Measurements from ENCODE around the gene APBA2.
"Not testable (repeated sequence)": the region's sequence is repeated elsewhere in the genome, so short reads cannot be mapped to it uniquely, and the experiment has no call there.

APBA2 gene

DNA sequence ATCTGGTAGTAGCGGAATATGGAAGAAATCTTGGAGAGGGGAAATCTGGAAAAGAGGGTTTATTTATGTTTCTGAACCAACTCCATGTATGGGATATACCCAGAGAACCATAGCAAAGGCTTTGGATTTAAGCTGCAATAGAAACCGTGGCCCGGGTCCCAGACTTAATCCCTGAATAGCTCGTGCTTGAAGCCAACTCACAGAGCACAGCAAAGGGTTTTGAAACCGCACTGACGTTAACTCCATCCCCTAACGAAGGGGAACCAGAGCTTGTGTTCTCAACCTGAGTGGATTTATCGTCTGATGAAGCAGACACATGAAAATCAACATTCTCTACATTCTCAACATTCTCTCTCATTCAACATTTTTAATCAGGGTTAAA is 154.6 kb downstream of the APBA2 start:
- no peak overlapping the region for H3K9ac ChIP-seq (ENCODE audit: low read depth, low read length)
- DNase-seq, result no peak
- no peak overlapping the region for H3K4me2 ChIP-seq (ENCODE audit: insufficient read depth, low read length)
- no peaks in the 10 kb centered on the region for H3K36me3 ChIP-seq (ENCODE audit: insufficient read depth, low read length)
- H3K9me3 ChIP-seq (ENCODE audit: insufficient read depth, low read length, severe bottlenecking), result no peaks in the 10 kb centered on the region
- no peak overlapping the region for H2AFZ ChIP-seq (ENCODE audit: low read depth, low read length)
- H3K27ac ChIP-seq (ENCODE audit: low read length), result no peak overlapping the region
- H3K4me1 ChIP-seq (ENCODE audit: insufficient read depth, low read length), result no peaks in the 10 kb centered on the region
- no peaks in the 10 kb centered on the region for H4K20me1 ChIP-seq (ENCODE audit: insufficient read depth, low read length)
- no peak for ATAC-seq (ENCODE audit: insufficient read depth, low read depth)
- no peaks in the 10 kb centered on the region for H3K27me3 ChIP-seq (ENCODE audit: insufficient read depth, low read length, poor library complexity)
- H3K79me2 ChIP-seq (ENCODE audit: insufficient read depth, low read length), result no peaks in the 10 kb centered on the region
- TF ChIP-seq, protein P1, sequence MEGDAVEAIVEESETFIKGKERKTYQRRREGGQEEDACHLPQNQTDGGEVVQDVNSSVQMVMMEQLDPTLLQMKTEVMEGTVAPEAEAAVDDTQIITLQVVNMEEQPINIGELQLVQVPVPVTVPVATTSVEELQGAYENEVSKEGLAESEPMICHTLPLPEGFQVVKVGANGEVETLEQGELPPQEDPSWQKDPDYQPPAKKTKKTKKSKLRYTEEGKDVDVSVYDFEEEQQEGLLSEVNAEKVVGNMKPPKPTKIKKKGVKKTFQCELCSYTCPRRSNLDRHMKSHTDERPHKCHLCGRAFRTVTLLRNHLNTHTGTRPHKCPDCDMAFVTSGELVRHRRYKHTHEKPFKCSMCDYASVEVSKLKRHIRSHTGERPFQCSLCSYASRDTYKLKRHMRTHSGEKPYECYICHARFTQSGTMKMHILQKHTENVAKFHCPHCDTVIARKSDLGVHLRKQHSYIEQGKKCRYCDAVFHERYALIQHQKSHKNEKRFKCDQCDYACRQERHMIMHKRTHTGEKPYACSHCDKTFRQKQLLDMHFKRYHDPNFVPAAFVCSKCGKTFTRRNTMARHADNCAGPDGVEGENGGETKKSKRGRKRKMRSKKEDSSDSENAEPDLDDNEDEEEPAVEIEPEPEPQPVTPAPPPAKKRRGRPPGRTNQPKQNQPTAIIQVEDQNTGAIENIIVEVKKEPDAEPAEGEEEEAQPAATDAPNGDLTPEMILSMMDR (IDR thresholded peaks at IDR 0.05; ENCODE audit: borderline replicate concordance, extremely low read depth, low read length, poor library complexity, severe bottlenecking), result no peak
- TF ChIP-seq EZH2 (IDR thresholded peaks at IDR 0.05; ENCODE audit: borderline replicate concordance, low read depth, low read length, severe bottlenecking), result no peak
- no peak overlapping the region for H3K4me3 ChIP-seq (ENCODE audit: low read depth in 1 of 2, low read length in 2 of 2)

DNA sequence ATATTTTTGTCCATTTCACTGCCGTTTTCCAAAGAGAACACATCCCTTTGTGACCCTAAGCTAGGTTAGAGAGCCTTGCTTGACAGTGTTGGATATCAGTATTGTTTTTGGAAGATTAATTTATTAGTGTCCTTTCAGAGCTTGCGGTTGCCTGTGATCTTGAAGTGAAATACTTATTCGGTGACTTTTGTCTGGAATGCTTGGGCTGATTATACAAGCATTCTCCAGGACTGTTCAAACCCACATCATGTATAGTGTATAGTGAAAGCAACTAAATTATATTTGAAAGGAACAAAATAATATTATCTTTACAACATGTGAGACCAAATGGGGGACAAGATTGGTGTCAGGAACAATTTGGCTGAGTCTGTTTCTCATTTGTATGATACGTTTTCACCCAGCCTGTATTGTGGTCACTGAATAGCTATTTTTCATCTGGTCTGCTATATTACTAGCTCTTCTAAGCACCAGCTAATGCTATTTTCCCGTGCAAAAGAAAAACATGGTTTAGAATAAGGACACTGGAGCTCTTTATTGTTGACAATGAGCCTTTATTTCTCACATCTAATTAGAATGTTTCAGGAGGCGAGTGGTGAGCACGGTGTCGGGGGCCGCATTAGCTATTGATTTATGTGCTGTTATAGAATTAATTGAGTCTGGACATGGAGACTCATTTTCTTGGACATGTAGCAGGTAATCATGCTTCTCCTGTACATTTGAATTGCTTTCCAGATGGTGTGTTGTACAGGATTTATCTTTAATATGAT is 158.1 kb downstream of the APBA2 start:
- H3K4me1 ChIP-seq (ENCODE audit: insufficient read depth, low read length), result no peaks in the 10 kb centered on the region
- H3K9ac ChIP-seq (ENCODE audit: low read depth, low read length), result no peak overlapping the region
- no peak overlapping the region for H3K4me2 ChIP-seq (ENCODE audit: insufficient read depth, low read length)
- no peaks in the 10 kb centered on the region for H3K79me2 ChIP-seq (ENCODE audit: insufficient read depth, low read length)
- no peak overlapping the region for H3K4me3 ChIP-seq (ENCODE audit: low read depth in 1 of 2, low read length in 2 of 2)
- no peaks in the 10 kb centered on the region for H3K9me3 ChIP-seq (ENCODE audit: insufficient read depth, low read length, severe bottlenecking)
- H4K20me1 ChIP-seq (ENCODE audit: insufficient read depth, low read length), result no peaks in the 10 kb centered on the region
- H2AFZ ChIP-seq (ENCODE audit: low read depth, low read length), result no peak overlapping the region
- TF ChIP-seq, protein P1 (IDR thresholded peaks at IDR 0.05; ENCODE audit: borderline replicate concordance, extremely low read depth, low read length, poor library complexity, severe bottlenecking), result no peak
- TF ChIP-seq EZH2 (IDR thresholded peaks at IDR 0.05; ENCODE audit: borderline replicate concordance, low read depth, low read length, severe bottlenecking), result no peak
- no peaks in the 10 kb centered on the region for H3K36me3 ChIP-seq (ENCODE audit: insufficient read depth, low read length)
- no peaks in the 10 kb centered on the region for H3K27me3 ChIP-seq (ENCODE audit: insufficient read depth, low read length, poor library complexity)
- no peak for ATAC-seq (ENCODE audit: insufficient read depth, low read depth)
- no peak overlapping the region for H3K27ac ChIP-seq (ENCODE audit: low read length)
- no peak for DNase-seq

DNA sequence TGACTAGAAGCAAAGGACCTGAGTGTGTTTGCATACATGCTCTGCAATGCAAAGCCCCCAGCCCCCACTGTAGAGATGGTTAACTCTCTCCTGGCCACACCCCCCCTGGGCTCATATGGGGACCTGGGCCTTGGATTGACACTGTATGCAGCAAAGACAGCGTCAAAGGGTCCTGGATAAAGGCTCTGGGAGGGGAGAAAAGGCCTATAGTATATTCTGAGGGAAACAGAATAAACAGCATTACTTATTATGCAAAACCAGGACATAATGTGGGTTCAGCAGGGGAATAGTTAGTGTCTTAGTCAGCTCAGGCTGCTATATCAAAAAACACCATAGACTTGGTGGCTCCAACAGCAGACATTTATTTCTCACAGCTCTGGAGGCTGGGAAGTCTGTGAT is 158.7 kb downstream of the APBA2 start:
- Histone ChIP-seq H3K79me2 (ENCODE audit: insufficient read depth, low read length) (no peaks in the 10 kb centered on the region), H3K27me3 (ENCODE audit: insufficient read depth, low read length, poor library complexity) (no peaks in the 10 kb centered on the region), H3K4me3 (ENCODE audit: low read depth in 1 of 2, low read length in 2 of 2) (no peak overlapping the region), H3K9me3 (ENCODE audit: insufficient read depth, low read length, severe bottlenecking) (no peaks in the 10 kb centered on the region), H3K27ac (ENCODE audit: low read length) (no peak overlapping the region), H3K4me2 (ENCODE audit: insufficient read depth, low read length) (no peak overlapping the region), H3K4me1 (ENCODE audit: insufficient read depth, low read length) (no peaks in the 10 kb centered on the region), H3K36me3 (ENCODE audit: insufficient read depth, low read length) (no peaks in the 10 kb centered on the region), H2AFZ (ENCODE audit: low read depth, low read length) (no peak overlapping the region), H4K20me1 (ENCODE audit: insufficient read depth, low read length) (no peaks in the 10 kb centered on the region), H3K9ac (ENCODE audit: low read depth, low read length) (no peak overlapping the region)
- ATAC-seq (ENCODE audit: insufficient read depth, low read depth), result no peak
- TF ChIP-seq, protein P1 (IDR thresholded peaks at IDR 0.05; ENCODE audit: borderline replicate concordance, extremely low read depth, low read length, poor library complexity, severe bottlenecking), result no peak
- TF ChIP-seq EZH2 (IDR thresholded peaks at IDR 0.05; ENCODE audit: borderline replicate concordance, low read depth, low read length, severe bottlenecking), result no peak
- DNase-seq, result no peak

DNA sequence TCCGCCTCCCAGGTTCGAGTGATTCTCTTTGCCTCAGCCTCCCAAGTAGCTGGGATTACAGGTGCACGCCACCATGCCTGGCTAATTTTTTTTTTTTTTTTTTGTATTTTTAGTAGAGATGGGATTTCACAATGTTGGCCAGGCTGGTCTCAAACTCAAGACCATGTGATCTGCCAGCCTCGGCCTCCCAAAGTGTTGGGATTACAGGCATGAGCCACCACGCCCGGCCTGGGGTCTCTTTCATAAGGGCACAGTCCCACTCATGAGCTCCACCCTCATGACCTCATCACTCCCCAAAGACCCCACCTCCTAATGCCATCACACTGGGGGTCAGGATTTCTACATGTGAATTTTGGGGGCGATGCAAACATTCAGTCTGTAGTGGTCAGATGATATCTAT is 159.4 kb downstream of the APBA2 start:
- not testable (repeated sequence) for ATAC-seq (ENCODE audit: insufficient read depth, low read depth); H3K4me1 ChIP-seq (ENCODE audit: insufficient read depth, low read length); H3K4me2 ChIP-seq (ENCODE audit: insufficient read depth, low read length); H3K36me3 ChIP-seq (ENCODE audit: insufficient read depth, low read length); H3K79me2 ChIP-seq (ENCODE audit: insufficient read depth, low read length); H3K4me3 ChIP-seq (ENCODE audit: low read depth in 1 of 2, low read length in 2 of 2); H3K27me3 ChIP-seq (ENCODE audit: insufficient read depth, low read length, poor library complexity); DNase-seq; H4K20me1 ChIP-seq (ENCODE audit: insufficient read depth, low read length); H3K9me3 ChIP-seq (ENCODE audit: insufficient read depth, low read length, severe bottlenecking); H2AFZ ChIP-seq (ENCODE audit: low read depth, low read length); H3K27ac ChIP-seq (ENCODE audit: low read length); H3K9ac ChIP-seq (ENCODE audit: low read depth, low read length)

Measured in DND-41 (cell line).